ENCODE data around the gene PLCD3. TPM values are rescaled to one million over a fixed set of nuclear protein-coding genes. Genes with fewer than 3 reads are reported as not detected.
A peak's percentile ranks its signal among the peaks of the same experiment; 100 is the strongest.

The PLCD3 gene
- total and polyA plus RNA-seq, 2 of the 13 experiments (the other 11 are each of a cell fraction or from before 2014, with no cell fraction given) = 11.3 to 39.1 TPM

GRCh38 chr17:45130681-45131615 lies 1.4 kb downstream of the PLCD3 start:
- POLR2A ChIA-PET = interaction anchor here (0.7 to 4.7 kb wide), 7 partner anchors 13 to 71 kb away, joined by 3 to 71 read pairs (median 4); partner anchors contain the start of genes HEXIM1 and HEXIM2
- Histone ChIP-seq H3K4me3 (replicated peaks in 1 of 3; ENCODE audit: insufficient read depth in 1 of 3, low read depth in 2 of 3, low read length in 3 of 3) (peak overlapping the region in 2 of 3 experiments; percentile 92 to 95; a peak in 4 of 6 replicates), H3K4me1 (ENCODE audit: insufficient read depth, low read length) (peaks cover 60% of the 10 kb centered on the region), H3K4me2 (ENCODE audit: low read depth, low read length) (peak overlapping the region; percentile 78), H3K36me3 (replicated peaks in 1 of 2; ENCODE audit: control insufficient read depth in 1 of 2, insufficient read depth in 2 of 2, low read length in 2 of 2) (no peaks in the 10 kb centered on the region), H3K9ac (ENCODE audit: insufficient read depth, low read depth, low read length) (peak overlapping the region; percentile 69; the same call in 1 of the 2 replicates), H3K79me2 (ENCODE audit: insufficient read depth, low read length) (peaks cover 8% of the 10 kb centered on the region), H3K9me3 (ENCODE audit: low read length) (no peaks in the 10 kb centered on the region), H4K20me1 (ENCODE audit: insufficient read depth, low read length) (no peaks in the 10 kb centered on the region), H3K27ac (ENCODE audit: extremely low read length, insufficient read depth, low read length) (no peak overlapping the region), H3K27me3 (ENCODE audit: control insufficient read depth in 1 of 2, insufficient read depth in 2 of 2, low read length in 2 of 2) (no peaks in the 10 kb centered on the region), H2AFZ (ENCODE audit: low read length) (no peak overlapping the region)
- FAIRE-seq (no peak), ATAC-seq (no peak), DNase-seq (ENCODE audit: low spot score) (no peak)
- WGBS (ENCODE audit: low lambda C conversion rate) = 79% methylated on average over 17 of the region's 17 CpGs
- CTCF ChIA-PET (ENCODE audit: low intra/inter-chr PET ratio, low total read pairs) = interaction anchor here (1.5 to 3.1 kb wide), 3 partner anchors 22 to 71 kb away, joined by 3 to 26 read pairs (median 12); no protein-coding TSS in a partner anchor
- intact Hi-C loops (cut with micrococcal nuclease; ENCODE audit: unreplicated experiment) = no loop called here
- in situ Hi-C loops (cut with HindIII; ENCODE audit: extremely low pct_ligation_motif_present, low pct_unique_long_range_greater_than_20kb) = loop anchor here (5.0 to 10.0 kb wide), 2 partner anchors 34 to 244 kb away; no protein-coding TSS in a partner anchor
- TSS peak; percentile 59 for BruUV-seq (replicated peaks)
- 0 out of 2 replicates have a peak, but pooled peaks have one; percentile 2 for TF ChIP-seq ZNF225 (CRISPR knock-in tag; IDR thresholded peaks at IDR 0.05)
- 0 out of 2 replicates have a peak, but pooled peaks have one; percentile 8 for TF ChIP-seq ZNF713 (CRISPR knock-in tag; IDR thresholded peaks at IDR 0.05)
- TF ChIP-seq YY1 (IDR thresholded peaks at IDR 0.05; ENCODE audit: insufficient read depth, insufficient replicate concordance, low read depth, low read length) = no peak
- TF ChIP-seq ZKSCAN8 (CRISPR knock-in tag; IDR thresholded peaks at IDR 0.05; ENCODE audit: borderline replicate concordance) = peak; percentile 90; the same call in 1 of the 2 replicates
- TF ChIP-seq BCL3 (CRISPR knock-in tag; IDR thresholded peaks at IDR 0.05) = peak; percentile 21; the same call in 1 of the 2 replicates
- 0 out of 2 replicates have a peak, but pooled peaks have one; percentile 6 for TF ChIP-seq DR1 (CRISPR knock-in tag; IDR thresholded peaks at IDR 0.05)
- TF ChIP-seq ZNF572 (CRISPR knock-in tag; IDR thresholded peaks at IDR 0.05) = 0 out of 2 replicates have a peak, but pooled peaks have one; percentile 9
- no peak for TF ChIP-seq FOXJ3 (CRISPR knock-in tag; IDR thresholded peaks at IDR 0.05; ENCODE audit: borderline replicate concordance)
- 0 out of 2 replicates have a peak, but pooled peaks have one; percentile 4 for TF ChIP-seq ZNF44 (CRISPR knock-in tag; IDR thresholded peaks at IDR 0.05)
- no peak for TF ChIP-seq CEBPZ (IDR thresholded peaks at IDR 0.05; ENCODE audit: low read length)
- TF ChIP-seq ZNF260 (CRISPR knock-in tag; IDR thresholded peaks at IDR 0.05; ENCODE audit: borderline replicate concordance, low read depth) = no peak
- TF ChIP-seq KDM6A (CRISPR knock-in tag; IDR thresholded peaks at IDR 0.05; ENCODE audit: low read depth) = no peak
- peak; percentile 68; the same call in 1 of the 2 replicates for TF ChIP-seq NFE2L1 (CRISPR knock-in tag; IDR thresholded peaks at IDR 0.05; ENCODE audit: borderline replicate concordance)
- 0 out of 2 replicates have a peak, but pooled peaks have one; percentile 9 for TF ChIP-seq ZBTB38 (CRISPR knock-in tag; IDR thresholded peaks at IDR 0.05)
- peak; percentile 3; the same call in 1 of the 2 replicates for TF ChIP-seq GABPB1 (CRISPR knock-in tag; IDR thresholded peaks at IDR 0.05)
- 0 out of 2 replicates have a peak, but pooled peaks have one; percentile 11 for TF ChIP-seq ZNF326 (CRISPR knock-in tag; IDR thresholded peaks at IDR 0.05; ENCODE audit: borderline replicate concordance)
